ENCODE results near the gene SEL1L.

DNA sequence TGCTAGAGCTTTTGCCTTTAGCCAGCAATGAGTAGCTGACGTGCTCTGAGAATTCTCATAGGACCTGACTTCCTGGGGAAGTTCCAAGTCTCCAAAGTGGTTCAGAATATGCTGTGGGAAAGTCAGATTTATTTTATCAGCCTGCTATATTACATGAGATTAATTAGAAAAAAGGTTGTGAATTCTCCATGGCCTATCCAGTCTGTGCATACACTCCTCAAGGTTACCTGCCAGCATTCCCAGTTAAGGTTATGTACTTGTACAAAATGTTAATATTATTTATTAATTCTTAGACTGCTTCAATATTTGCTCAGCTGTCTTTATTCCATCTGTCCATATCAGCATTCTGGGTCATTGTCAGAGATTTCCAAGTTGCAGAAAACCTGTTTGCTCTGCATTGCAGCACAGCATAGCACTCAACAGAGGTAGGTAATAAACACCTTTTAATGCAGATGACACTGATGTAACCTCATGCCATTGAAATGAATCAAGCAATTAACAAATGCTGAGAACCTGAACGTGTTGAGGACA, 2.7 kb upstream of the SEL1L start:
- TF ChIP-seq CTCF (IDR thresholded peaks at IDR 0.05; ENCODE audit: insufficient read depth, low read length, poor library complexity, severe bottlenecking), result no peak
- TF ChIP-seq EZH2phosphoT487 (conservative IDR thresholded peaks at IDR 0.05; ENCODE audit: low read length), result no peak
